CD4-positive, alpha-beta T cell treated with Interleukin-6 for 4 hours (primary cell): ENCODE measurements around the gene CCDC200.
A peak's percentile ranks its signal among the peaks of the same experiment; 100 is the strongest.
"Not testable (repeated sequence)": the region's sequence is repeated elsewhere in the genome, so short reads cannot be mapped to it uniquely, and the experiment has no call there.

Experiments used
- DNase-seq: peaks from one replicate; pipeline ENCODE4 v3.0.0-alpha.2; 2020; ENCODE audit warnings: mixed read lengths

The CCDC200 gene

DNA sequence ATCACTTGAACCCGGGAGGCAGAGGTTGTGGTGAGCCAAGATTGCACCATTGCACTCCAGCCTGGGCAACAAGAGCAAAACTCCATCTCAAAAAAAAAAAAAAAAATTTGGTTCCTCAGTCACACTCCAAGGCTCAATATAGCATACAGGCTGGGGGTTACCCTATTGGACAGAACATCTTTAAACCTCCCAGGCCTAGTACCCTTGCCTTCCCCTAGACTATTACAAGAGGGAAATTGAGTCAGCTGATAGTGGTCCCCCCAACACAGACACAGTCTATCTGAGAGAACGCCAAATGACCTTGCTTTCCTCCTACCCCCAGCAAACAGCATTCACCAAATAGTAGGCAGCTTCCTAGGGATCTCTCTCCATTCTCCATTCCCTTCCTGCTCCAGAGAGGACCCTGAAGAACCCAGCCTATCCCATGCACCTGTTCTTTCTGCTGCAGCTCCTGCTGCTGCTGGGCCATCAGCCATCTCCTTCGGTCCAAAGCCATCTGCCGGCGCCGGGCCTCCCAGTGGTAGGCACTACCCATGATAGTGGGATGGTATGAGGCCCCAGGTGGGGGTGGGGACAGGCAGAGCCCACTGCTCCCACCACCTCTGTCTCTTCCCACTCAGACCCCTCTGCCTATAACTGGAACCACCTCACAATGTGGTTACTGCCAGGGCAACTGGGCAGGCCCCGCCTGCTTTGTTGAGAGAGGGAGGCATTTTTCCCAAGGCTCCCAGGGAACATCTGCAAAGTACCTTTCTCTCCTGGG is at the start of gene CCDC200:
Gene CCDC200, minus strand, starts transcription at position 604 of the 763 bp plus-strand sequence. Its CDS starts 69 bp downstream, at position 535.
- not testable (repeated sequence) for DNase-seq

DNA sequence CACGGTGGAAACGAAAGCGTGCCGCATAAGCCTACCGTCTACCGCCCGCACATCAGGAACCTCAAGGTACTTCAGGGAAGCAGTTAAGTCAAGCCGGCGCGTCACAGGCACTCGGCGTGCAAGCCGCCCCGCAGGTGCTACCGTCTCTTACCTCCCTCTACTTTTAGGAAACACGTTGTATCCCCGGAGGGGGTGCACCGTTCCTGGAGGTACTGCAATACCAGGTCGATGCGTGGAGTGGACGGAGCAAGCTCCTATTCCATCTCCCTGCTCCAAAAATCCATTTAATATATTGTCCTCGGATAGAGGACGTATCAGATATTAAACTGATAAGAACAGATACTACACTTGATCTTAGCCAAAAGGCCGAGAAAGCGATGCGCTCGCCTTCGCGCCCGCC is 44.5 kb upstream of the CCDC200 start:
- DNase-seq: not testable (repeated sequence)

DNA sequence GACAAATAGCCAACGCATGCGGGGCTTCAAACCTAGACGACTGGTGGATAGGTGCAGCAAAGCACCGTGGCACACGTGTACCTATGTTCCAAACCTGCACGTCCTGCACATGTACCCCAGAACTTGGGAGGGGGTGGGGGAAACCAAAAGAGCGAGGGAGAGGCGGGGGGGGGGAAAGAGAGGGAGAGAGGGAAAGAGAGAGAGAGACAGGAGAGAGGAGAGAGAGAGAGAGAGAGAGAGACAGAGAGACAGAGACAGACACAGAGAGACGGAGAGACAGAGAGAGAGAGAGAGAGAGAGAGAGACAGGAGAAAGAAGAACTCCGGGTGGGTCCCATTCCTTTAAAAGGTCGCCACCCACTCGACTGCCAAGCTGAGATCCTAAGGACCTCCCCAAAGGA is 44.1 kb upstream of the CCDC200 start:
- DNase-seq: not testable (repeated sequence)

DNA sequence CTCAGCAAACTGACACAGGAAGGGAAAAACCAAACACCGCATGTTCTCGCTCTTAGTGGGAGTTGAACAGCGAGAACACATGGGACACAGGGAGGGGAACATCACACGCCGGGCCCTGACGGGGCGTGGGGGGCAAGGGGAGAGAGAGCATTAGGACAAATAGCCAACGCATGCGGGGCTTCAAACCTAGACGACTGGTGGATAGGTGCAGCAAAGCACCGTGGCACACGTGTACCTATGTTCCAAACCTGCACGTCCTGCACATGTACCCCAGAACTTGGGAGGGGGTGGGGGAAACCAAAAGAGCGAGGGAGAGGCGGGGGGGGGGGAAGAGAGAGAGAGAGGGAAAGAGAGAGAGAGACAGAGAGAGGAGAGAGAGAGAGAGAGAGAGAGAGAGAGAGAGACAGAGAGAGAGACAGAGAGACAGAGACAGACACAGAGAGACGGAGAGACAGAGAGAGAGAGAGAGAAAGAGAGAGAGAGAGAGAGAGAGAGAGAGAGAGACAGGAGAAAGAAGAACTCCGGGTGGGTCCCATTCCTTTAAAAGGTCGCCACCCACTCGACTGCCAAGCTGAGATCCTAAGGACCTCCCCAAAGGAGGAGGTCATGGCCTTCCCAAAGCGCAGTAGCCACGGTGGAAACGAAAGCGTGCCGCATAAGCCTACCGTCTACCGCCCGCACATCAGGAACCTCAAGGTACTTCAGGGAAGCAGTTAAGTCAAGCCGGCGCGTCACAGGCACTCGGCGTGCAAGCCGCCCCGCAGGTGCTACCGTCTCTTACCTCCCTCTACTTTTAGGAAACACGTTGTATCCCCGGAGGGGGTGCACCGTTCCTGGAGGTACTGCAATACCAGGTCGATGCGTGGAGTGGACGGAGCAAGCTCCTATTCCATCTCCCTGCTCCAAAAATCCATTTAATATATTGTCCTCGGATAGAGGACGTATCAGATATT is 42.4 kb upstream of the CCDC200 start:
- not testable (repeated sequence) for DNase-seq

DNA sequence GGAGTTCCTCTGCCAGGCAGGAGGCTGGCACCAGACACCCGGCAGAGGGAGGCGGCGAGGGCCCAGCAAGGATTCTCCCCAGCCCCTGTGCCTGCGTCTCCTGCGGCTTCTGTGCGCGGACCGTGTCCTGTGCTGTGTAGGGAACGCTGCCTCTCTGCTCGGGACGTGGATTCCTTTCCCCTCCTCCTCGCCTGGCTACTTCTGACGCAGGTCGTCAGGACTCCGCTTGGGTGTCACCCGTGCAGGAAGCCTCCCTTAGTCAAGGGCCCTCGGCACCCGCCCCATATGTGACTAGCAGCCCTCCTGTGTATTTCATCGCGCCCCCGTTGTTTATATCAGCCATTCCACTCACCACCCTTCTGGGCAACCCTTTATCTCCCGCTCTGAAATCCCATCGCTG is 18.0 kb upstream of the CCDC200 start:
- not testable (repeated sequence) for DNase-seq

DNA sequence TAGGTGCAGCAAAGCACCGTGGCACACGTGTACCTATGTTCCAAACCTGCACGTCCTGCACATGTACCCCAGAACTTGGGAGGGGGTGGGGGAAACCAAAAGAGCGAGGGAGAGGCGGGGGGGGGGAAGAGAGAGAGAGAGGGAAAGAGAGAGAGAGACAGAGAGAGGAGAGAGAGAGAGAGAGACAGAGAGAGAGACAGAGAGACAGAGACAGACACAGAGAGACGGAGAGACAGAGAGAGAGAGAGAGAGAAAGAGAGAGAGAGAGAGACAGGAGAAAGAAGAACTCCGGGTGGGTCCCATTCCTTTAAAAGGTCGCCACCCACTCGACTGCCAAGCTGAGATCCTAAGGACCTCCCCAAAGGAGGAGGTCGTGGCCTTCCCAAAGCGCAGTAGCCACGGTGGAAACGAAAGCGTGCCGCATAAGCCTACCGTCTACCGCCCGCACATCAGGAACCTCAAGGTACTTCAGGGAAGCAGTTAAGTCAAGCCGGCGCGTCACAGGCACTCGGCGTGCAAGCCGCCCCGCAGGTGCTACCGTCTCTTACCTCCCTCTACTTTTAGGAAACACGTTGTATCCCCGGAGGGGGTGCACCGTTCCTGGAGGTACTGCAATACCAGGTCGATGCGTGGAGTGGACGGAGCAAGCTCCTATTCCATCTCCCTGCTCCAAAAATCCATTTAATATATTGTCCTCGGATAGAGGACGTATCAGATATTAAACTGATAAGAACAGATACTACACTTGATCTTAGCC is 12.4 kb upstream of the CCDC200 start:
- DNase-seq: not testable (repeated sequence)

DNA sequence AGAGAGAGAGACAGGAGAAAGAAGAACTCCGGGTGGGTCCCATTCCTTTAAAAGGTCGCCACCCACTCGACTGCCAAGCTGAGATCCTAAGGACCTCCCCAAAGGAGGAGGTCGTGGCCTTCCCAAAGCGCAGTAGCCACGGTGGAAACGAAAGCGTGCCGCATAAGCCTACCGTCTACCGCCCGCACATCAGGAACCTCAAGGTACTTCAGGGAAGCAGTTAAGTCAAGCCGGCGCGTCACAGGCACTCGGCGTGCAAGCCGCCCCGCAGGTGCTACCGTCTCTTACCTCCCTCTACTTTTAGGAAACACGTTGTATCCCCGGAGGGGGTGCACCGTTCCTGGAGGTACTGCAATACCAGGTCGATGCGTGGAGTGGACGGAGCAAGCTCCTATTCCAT is 11.2 kb upstream of the CCDC200 start:
- not testable (repeated sequence) for DNase-seq

DNA sequence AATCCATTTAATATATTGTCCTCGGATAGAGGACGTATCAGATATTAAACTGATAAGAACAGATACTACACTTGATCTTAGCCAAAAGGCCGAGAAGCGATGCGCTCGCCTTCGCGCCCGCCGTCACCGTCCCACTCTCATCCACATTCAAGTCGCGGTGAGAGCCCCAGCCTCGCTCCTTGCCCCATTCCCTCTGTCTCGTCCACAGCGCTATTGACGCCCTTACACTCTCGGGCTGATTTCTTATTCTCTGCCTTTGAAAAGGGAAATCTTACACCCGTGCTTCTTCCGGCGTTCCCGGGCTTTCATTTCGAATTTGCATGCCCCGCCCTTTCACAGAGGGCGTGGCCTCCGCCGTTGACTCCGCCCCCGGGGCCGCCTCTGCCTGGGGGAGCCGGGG is 5.5 kb upstream of the CCDC200 start, which contains the start of gene RNU2-1:
Gene RNU2-1, minus strand, starts transcription at position 101 of the 400 bp plus-strand sequence.
- not testable (repeated sequence) for DNase-seq

DNA sequence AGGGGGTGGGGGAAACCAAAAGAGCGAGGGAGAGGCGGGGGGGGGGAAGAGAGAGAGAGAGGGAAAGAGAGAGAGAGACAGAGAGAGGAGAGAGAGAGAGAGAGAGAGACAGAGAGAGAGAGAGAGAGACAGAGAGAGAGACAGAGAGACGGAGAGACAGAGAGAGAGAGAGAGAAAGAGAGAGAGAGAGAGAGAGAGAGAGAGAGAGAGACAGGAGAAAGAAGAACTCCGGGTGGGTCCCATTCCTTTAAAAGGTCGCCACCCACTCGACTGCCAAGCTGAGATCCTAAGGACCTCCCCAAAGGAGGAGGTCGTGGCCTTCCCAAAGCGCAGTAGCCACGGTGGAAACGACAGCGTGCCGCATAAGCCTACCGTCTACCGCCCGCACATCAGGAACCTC is 4.8 kb upstream of the CCDC200 start:
- DNase-seq: not testable (repeated sequence)

DNA sequence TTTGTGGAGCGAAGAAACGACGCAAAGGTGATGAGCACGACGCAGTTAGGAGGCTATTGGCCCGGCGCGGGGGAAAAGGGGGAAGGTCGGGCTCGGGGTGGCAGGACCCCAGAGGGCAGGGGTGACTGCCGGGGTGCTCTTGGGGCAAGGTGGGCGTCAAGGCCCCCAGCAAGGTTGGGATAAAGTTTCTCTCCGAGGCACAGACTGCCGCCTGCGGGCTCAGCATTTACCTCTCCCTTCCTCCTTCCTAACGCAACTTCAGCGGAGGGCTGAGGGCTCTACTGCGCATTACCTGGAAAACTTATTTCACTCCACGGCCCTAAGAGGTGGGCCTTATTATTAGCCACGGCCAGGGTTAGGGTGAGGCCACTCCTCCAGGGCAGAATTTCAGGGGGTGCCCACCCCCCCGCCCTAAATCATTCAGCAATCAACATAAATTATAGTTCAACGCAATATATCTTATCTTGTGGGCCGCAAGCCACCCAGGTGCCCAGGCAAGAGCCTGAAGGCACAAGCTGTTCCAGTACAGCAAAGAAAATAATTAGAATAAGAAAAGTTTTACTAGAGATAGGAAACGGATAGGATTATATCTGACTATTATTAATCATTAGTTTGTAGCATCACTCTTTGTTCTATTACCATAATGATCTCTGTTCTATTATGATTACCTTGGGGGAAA is 3.7 kb upstream of the CCDC200 start:
- DNase-seq: not testable (repeated sequence)

DNA sequence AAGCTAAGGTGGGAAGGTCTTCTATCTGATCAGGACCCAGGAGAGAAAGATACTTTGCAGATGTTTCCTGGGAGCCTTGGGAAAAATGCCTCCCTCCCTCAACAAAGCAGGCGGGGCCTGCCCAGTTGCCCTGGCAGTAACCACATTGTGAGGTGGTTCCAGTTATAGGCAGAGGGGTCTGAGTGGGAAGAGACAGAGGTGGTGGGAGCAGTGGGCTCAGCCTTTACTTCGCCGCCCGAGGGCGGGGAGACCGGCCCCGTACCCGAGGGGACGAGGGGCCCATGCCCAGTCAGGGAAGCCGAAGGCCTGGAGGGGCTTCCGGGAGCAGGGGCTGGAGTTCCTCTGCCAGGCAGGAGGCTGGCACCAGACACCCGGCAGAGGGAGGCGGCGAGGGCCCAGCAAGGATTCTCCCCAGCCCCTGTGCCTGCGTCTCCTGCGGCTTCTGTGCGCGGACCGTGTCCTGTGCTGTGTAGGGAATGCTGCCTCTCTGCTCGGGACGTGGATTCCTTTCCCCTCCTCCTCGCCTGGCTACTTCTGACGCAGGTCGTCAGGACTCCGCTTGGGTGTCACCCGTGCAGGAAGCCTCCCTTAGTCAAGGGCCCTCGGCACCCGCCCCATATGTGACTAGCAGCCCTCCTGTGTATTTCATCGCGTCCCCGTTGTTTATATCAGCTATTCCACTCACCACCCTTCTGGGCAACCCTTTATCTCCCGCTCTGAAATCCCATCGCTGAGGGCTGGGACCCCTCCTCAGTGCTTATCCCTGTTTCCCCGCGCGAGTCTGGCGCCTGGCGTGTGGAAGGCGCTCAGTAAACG is 3.0 kb upstream of the CCDC200 start:
- DNase-seq: not testable (repeated sequence)

DNA sequence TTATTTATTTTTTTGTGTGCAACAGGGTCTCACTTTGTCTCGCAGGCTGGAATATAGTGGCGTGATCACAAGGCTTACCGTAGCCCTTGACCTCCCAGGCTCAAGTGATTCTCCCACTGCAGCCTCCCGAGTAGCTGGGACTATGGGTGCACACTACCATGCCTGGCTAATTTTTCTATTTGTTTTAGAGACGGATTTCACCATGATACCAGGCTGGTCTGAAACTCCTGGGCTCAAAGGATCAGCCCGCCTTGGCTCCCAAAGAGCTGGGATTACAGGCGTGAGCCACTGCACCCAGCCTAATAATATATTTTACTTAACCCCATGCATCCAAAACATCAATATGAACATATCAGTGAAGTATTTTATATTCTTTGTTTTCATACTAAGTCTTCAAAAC is 2.0 kb downstream of the CCDC200 start:
- DNase-seq: no peak

DNA sequence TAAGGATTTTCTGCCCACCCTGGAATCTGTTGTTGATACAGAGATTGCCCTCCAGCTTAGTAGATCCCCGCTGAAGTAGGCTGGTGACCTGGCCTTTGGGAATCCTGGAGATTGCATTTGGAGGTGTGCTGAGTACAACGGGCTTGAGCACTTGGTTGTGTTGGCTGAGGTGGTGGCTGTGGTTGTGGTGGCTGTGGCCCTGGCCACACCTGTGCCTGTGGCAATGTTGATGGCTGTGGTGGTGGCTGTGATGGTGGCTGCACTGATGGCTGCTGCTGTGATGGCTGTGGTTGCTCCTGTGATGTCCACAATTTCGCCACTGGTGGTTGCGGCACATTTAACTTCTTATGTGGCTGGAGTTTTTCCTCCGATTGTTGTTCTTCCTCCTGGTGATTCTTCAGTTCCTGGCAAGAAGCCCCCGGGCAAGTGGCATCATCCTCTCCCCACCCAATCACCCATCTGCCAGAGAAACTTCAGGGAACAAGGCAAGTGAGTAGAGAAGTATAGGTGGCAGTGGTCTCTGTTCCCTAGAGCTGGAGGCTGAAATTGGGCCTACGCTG is 4.2 kb downstream of the CCDC200 start:
- DNase-seq: no peak

DNA sequence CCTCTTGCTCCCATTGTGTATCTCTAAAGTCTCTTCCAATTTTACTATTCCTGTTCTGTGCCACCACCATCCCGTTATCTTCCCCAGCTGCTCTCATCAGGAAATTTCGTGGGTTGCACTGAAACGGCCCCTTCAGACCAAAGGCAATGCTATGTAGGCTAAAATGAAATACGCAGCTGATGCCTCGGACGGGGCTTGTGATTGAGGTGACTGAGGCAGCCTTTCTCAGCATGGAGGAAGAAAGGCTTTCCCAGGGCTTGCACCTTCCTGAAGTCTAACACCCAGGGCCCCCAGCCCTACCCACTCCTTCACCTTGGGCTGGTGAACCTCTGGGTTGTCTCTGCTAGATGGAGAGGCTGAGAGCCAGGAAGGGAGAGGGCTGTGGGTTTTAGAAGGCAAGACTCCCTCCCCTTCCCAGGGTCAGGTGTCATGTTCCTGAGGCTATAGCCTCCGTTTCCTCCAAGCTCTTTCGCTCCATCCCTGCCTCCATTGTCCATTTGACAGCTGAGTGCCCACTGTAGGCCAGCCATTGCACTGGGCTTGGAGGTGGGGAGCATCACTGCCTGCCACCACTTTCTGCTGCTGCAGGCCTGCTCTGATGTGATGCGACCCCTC is 7.8 kb downstream of the CCDC200 start:
- no peak for DNase-seq

DNA sequence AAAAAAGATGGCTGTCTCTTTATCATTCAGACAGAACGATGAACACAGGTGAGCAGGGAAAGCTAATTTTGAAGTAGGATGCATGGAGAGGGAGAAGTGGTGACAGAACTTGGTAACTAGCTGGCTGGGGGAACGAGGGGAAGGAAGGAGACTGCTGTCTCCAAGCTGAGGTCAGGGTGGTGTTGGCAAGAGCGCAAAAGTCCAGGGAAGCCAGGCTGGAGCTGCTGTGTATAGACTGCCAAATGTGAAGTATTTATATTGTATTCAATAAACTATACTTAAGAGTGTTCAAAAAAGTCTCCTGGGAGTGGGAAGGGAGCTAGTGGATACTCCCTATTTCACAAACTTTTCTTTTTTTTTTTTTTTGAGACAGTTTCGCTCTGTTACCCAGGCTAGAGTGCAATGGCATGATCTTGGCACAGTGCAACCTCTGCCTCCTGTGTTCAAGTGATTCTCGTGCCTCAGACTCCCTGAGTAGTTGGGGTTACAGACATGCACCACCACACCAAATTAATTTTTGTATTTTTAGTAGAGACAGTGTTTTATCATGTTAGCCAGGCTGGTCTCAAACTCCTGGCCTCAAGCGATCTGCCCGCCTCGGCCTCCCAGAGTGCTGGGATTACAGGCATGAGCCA is 8.6 kb downstream of the CCDC200 start:
- no peak for DNase-seq

DNA sequence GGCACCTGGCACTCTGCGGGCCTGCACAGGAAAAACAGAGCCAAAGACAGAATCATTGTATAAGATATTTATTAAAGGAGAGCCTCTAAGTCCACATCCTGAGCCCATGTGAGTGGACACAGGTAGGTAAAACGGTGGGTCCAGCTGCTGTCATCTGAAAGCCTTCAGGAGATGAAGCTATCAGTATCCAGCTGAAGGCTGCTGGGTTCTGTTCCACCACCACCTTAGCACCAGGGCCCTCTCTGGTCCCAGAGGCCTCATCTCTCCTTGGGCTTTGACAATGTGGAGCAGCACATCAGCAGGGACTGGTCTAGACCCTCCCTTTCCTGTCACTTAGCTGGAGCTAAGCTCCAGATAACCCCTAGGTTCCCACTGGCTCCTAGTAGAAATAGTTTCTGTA is 9.4 kb downstream of the CCDC200 start:
- DNase-seq: no peak

DNA sequence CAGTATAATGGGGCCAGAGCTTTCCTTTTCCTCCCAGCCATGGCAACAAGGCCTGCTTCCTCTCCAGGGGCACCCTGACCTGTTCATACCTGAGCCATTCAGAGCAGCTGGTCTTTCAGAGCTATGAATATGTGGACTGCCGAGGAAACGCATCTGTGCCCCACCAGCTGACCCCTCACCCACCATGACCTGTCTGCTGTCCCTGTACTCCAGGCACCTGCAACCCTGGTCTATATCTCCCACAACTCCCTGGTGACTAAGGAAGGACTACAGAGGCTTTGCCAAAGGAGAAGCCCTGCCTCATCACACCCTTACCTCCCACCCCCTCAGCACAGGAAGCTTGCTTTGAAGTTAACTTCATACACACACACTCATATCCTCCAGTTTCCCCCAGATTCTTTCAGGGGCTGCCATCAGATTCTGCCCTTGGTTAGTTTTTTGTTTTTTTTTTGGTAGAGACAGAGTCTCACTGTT is 10.8 kb downstream of the CCDC200 start:
- peak; percentile 33 for DNase-seq

DNA sequence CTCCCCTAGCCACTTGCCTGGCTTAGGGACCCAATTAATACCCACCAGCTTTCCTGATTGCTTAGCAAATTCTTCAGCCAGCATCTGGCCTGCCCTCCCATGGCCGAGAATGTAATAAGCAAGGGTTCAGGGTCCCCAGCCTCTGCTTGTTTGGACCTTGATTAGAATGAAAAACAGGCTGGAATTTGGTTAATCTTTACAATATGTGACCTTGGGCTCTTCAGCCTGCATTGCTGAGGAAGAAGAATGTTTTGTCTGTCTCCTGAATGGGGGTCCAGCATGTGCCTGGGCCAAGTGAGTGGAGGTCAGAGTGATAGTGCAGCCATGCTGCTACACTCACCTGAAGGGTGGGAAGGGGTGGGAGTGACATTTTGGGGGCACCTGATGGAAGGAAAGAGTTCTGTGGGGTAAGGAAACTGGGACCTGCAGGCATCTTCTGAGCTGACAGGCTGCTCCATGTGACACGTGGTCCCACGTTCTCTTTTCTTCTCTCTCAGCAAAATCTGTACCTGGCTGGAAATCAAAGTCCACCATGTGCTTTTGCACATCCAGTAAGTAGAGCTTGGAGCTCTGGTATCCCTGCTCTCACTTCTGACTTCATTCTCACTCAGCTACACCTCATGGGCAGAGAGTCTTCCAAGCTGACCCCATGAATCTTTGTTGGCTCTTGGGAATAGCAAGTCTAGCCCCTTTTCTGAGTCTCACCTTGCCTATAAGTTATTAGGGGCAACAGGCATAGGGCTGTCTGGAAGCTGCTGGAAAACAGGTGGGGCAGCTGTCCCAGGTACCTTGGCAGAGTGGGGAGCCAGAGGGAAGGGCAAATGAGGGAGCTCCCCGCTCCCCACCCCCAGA is 11.4 kb downstream of the CCDC200 start:
- no peak for DNase-seq

DNA sequence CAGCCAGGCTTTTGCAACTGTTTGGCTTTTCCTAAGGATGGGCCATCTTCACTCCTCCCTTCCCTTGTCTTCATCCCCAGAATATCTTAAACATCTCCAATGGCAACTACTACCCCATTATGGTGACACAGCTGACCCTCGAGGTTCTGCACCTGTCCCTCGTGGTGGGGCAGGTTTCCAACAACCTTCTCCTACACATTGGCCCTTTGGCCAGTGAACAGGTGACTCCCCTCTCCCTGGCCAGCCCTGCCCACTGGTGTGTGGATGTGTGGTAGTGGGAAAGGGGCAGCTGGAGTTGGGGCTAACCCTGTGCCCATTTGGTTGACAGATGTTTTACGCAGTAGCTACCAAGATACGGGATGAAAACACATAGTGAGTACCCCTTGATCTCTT is 12.1 kb downstream of the CCDC200 start:
- DNase-seq: no peak
